CD14-positive monocyte (primary cell): Measurements from ENCODE around the gene TIPARP. TPM values are rescaled to one million over a fixed set of nuclear protein-coding genes. Genes with fewer than 3 reads are reported as not detected.

Source experiments
- DNase-seq, 3 donors: peaks; one replicate each; pipeline ENCODE4 v3.0.0-alpha.2; 2011 to 2022
- H2AFZ ChIP-seq: 2 replicates; pipeline ENCODE4 v1.6.0; 2012; ENCODE audit warnings: mild to moderate bottlenecking, low read depth, low read length, inconsistent platforms; ENCODE audit not compliant: insufficient read depth, poor library complexity, severe bottlenecking
- H3K27ac ChIP-seq, 2 donors: 1 replicate in 1 of 2; 2 replicates in 1 of 2; pipeline ENCODE4 v1.5.1; 2012 to 2013; ENCODE audit warnings: low read length in 2 of 2, control low read depth in 1 of 2, inconsistent platforms in 1 of 2, low read depth in 1 of 2, mild to moderate bottlenecking in 1 of 2
- H3K27me3 ChIP-seq, 2 donors: one replicate each; pipeline versions ENCODE4 v1.6.0 to v1.6.1; 2011 to 2013; ENCODE audit warnings: low read length in 2 of 2; ENCODE audit not compliant: control insufficient read depth in 2 of 2, insufficient read depth in 2 of 2
- H3K36me3 ChIP-seq, 2 donors: replicated peaks in 1 of 2; 1 replicate in 1 of 2; 2 replicates in 1 of 2; pipeline versions ENCODE4 v1.5.1 to v1.6.1; 2012 to 2013; ENCODE audit warnings: low read length in 2 of 2, control low read depth in 1 of 2, inconsistent platforms in 1 of 2, mild to moderate bottlenecking in 1 of 2; ENCODE audit not compliant: insufficient read depth in 2 of 2, control insufficient read depth in 1 of 2
- H3K4me1 ChIP-seq, 2 donors: 1 replicate in 1 of 2; 2 replicates in 1 of 2; pipeline versions ENCODE4 v1.5.1 to v1.6.1; 2012 to 2013; ENCODE audit warnings: low read length in 2 of 2, control low read depth in 1 of 2, inconsistent platforms in 1 of 2, mild to moderate bottlenecking in 1 of 2, moderate library complexity in 1 of 2; ENCODE audit not compliant: insufficient read depth in 2 of 2, control insufficient read depth in 1 of 2
- H3K4me2 ChIP-seq: replicated peaks from 2 replicates; pipeline ENCODE3; 2012; ENCODE audit warnings: low read length, moderate library complexity, mild to moderate bottlenecking; ENCODE audit not compliant: poor library complexity, severe bottlenecking; ENCODE audit errors: extremely low read depth
- H3K4me3 ChIP-seq, 3 experiments: fragments of 200-600 bp in 1 of 3; sonication (generic) in 1 of 3; replicated peaks in 1 of 3; 1 replicate in 2 of 3; 2 replicates in 1 of 3; pipeline ENCODE4 v1.5.1; 2011 to 2013; ENCODE audit warnings: low read length in 3 of 3, mild to moderate bottlenecking in 3 of 3, control low read depth in 2 of 3, low read depth in 2 of 3, inconsistent platforms in 1 of 3, moderate library complexity in 1 of 3
- H3K79me2 ChIP-seq: 2 replicates; pipeline ENCODE4 v1.6.0; 2012; ENCODE audit warnings: mild to moderate bottlenecking, control low read depth, inconsistent platforms, low read length, moderate library complexity; ENCODE audit not compliant: insufficient read depth
- H3K9ac ChIP-seq: 2 replicates; pipeline ENCODE4 v1.6.0; 2017; ENCODE audit warnings: low read length, mild to moderate bottlenecking; ENCODE audit not compliant: insufficient read depth, poor library complexity, severe bottlenecking
- H3K9me3 ChIP-seq, 2 donors: replicated peaks in 1 of 2; 1 replicate in 1 of 2; 2 replicates in 1 of 2; pipeline versions ENCODE4 v1.5.1 to v1.6.1; 2012 to 2013; ENCODE audit warnings: low read length in 2 of 2, control low read depth in 1 of 2; ENCODE audit not compliant: control insufficient read depth in 1 of 2, insufficient read depth in 1 of 2
- H4K20me1 ChIP-seq: 2 replicates; pipeline ENCODE4 v1.6.0; 2012; ENCODE audit warnings: mild to moderate bottlenecking, low read length, control low read depth, moderate library complexity; ENCODE audit not compliant: insufficient read depth
- H3K27ac Mint-ChIP-seq, 7 donors: one replicate each; pipeline ENCODE4 v1.8.0; 2020; ENCODE audit warnings: mild to moderate bottlenecking in 7 of 7, mixed read lengths in 7 of 7, moderate library complexity in 6 of 7, inconsistent platforms in 2 of 7
- H3K27me3 Mint-ChIP-seq, 3 donors: one replicate each; pipeline ENCODE4 v1.8.0; 2021 to 2022; ENCODE audit warnings: low read depth in 3 of 3, mild to moderate bottlenecking in 3 of 3, mixed read lengths in 3 of 3, moderate library complexity in 3 of 3, inconsistent platforms in 1 of 3
- H3K36me3 Mint-ChIP-seq, 2 donors: one replicate each; pipeline ENCODE4 v1.8.0; 2020; ENCODE audit warnings: mixed read lengths in 2 of 2, inconsistent platforms in 1 of 2, mild to moderate bottlenecking in 1 of 2
- H3K4me1 Mint-ChIP-seq: one replicate; pipeline ENCODE4 v1.8.0; 2020; ENCODE audit warnings: mild to moderate bottlenecking, mixed read lengths
- H3K4me3 Mint-ChIP-seq, 2 donors: one replicate each; pipeline ENCODE4 v1.8.0; 2020; ENCODE audit warnings: mild to moderate bottlenecking in 2 of 2, mixed read lengths in 2 of 2, moderate library complexity in 1 of 2
- H3K9me3 Mint-ChIP-seq, 7 donors: one replicate each; pipeline ENCODE4 v1.8.0; 2020 to 2022; ENCODE audit warnings: mixed read lengths in 7 of 7, mild to moderate bottlenecking in 6 of 7, moderate library complexity in 6 of 7, inconsistent platforms in 2 of 7
- CTCF ChIP-seq: fragments of 200-600 bp; IDR thresholded peaks from one replicate; pipeline ENCODE4 v1.8.0; 2022; ENCODE audit warnings: antibody characterized with exemption, mild to moderate bottlenecking
- WGBS: methylation state at CpG from one replicate; pipeline ENCODE4 v1.1.5; 2013; ENCODE audit warnings: missing lambda C conversion rate; ENCODE audit not compliant: insufficient coverage; 5-methylcytosine and 5-hydroxymethylcytosine counted together
- intact Hi-C, 2 donors: fragments of 100-400 bp; cut with micrococcal nuclease; formaldehyde crosslinking; loops; one replicate each; pipeline versions ENCODE4 v1.15.0 to v1.15.1; 2023
- polyA plus RNA-seq, 3 donors: library from polyadenylated mRNA; depleted of rRNA in 1 of 3; unstranded in 2 of 3; stranded (reverse) in 1 of 3; fragments of 300-500 nt in 2 of 3; fragments of >200 nt in 1 of 3; fragmentation: Illumina TruSeq in 2 of 3; gene quantifications; 1 replicate in 2 of 3; 2 replicates in 1 of 3; pipeline ENCODE4 v1.2.3, GENCODE V29; 2012 to 2021

Gene TIPARP
- polyA plus RNA-seq, 3 donors: 12.7 to 42.5 (median 16.7) TPM

DNA sequence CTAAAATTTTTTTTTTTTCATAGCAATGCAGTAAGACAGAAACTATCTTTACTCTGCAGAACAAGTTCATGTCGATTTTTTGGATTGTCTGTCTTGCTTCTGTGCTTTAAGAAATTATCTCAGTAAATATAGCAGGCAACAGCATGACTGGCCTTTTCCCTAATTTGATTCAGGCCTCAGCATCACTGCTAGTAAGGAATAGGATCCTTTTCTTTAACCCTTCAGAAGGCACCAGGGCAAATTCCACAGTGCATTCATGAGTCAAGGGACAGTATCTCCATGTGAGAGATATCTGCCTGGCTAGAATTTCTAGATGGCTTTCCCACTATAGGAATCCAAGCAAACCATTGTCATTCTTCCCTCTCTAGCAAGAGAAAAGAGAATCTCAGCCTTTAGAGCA is 71.4 kb downstream of the TIPARP start:
- TF ChIP-seq CTCF: no peak
- H3K9me3 Mint-ChIP-seq: peaks cover 0 to 8% (median 3%) of the 10 kb centered on the region in 7 donors

DNA sequence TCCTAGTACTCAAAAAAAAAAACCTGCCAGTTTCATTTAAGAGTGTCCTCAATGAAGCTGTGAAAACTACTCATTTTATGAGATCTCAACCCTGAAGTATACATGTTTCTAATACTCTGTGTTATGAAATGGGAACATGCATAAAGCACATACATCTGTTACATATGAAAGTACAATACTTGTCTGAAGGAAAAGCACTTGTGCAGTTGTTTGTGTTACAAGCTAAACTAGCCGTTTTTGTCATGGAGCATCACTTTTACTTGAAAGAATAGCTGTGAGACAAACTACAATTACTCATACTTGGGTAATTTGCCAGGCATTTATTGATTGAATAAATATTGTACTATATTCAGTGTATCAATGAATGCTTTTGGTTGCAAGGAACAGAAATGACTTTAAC is 72.7 kb downstream of the TIPARP start:
- intact Hi-C loops: no loop called here
- no peaks in the 10 kb centered on the region for H4K20me1 ChIP-seq
- H3K36me3 ChIP-seq: no peaks in the 10 kb centered on the region
- no peak overlapping the region for H2AFZ ChIP-seq
- H3K27me3 Mint-ChIP-seq: peaks cover 0 to 8% (median under 1%) of the 10 kb centered on the region in 3 donors
- peaks cover 0 to 6% (median 0%) of the 10 kb centered on the region in 7 donors for H3K9me3 Mint-ChIP-seq
- H3K27ac Mint-ChIP-seq: no peak overlapping the region
- H3K9me3 ChIP-seq: no peaks in the 10 kb centered on the region
- H3K4me2 ChIP-seq: no peak overlapping the region
- H3K4me1 Mint-ChIP-seq: peaks cover 4% of the 10 kb centered on the region
- no peaks in the 10 kb centered on the region for H3K79me2 ChIP-seq
- H3K4me3 Mint-ChIP-seq: no peak overlapping the region
- no peak for TF ChIP-seq CTCF
- no peak overlapping the region for H3K27ac ChIP-seq
- H3K9ac ChIP-seq: no peak overlapping the region
- H3K4me1 ChIP-seq: no peaks in the 10 kb centered on the region
- no peak for DNase-seq
- H3K36me3 Mint-ChIP-seq: no peaks in the 10 kb centered on the region
- H3K27me3 ChIP-seq: no peaks in the 10 kb centered on the region
- no peak overlapping the region for H3K4me3 ChIP-seq
- WGBS: no CpG with 5 or more reads among the region's 1 CpG

More for the DNA sequence above, 71.4 kb downstream of the TIPARP start:
- no peaks in the 10 kb centered on the region for H3K27me3 ChIP-seq
- H4K20me1 ChIP-seq: no peaks in the 10 kb centered on the region
- no peaks in the 10 kb centered on the region for H3K36me3 Mint-ChIP-seq
- no peak overlapping the region for H3K4me3 ChIP-seq
- H3K4me3 Mint-ChIP-seq: no peak overlapping the region
- peaks cover 1% of the 10 kb centered on the region for H3K4me1 Mint-ChIP-seq
- H2AFZ ChIP-seq: no peak overlapping the region
- no peaks in the 10 kb centered on the region for H3K27me3 Mint-ChIP-seq
- no CpG with 5 or more reads among the region's 1 CpG for WGBS
- H3K27ac Mint-ChIP-seq: no peak overlapping the region
- H3K27ac ChIP-seq: no peak overlapping the region
- H3K4me1 ChIP-seq: no peaks in the 10 kb centered on the region
- H3K79me2 ChIP-seq: no peaks in the 10 kb centered on the region
- DNase-seq: no peak
- H3K9ac ChIP-seq: no peak overlapping the region
- H3K9me3 ChIP-seq: no peaks in the 10 kb centered on the region
- intact Hi-C loops: no loop called here
- H3K36me3 ChIP-seq: no peaks in the 10 kb centered on the region
- H3K4me2 ChIP-seq: no peak overlapping the region
